GM21390 (cell line): Measurements from ENCODE around the gene TTC24.
"Not testable (repeated sequence)": the region's sequence is repeated elsewhere in the genome, so short reads cannot be mapped to it uniquely, and the experiment has no call there.

Source experiments
- ATAC-seq: cut with Tn5 transposase; IDR thresholded peaks from one replicate; pipeline ENCODE4 v1.9.1; 2021; ENCODE audit not compliant: unreplicated experiment

Gene TTC24

GRCh38 chr1:156586323-156586722 is 6.8 kb downstream of the TTC24 start:
- ATAC-seq: no peak

GRCh38 chr1:156586892-156587477 is 7.5 kb downstream of the TTC24 start:
- no peak for ATAC-seq

GRCh38 chr1:156587927-156588326 is 8.4 kb downstream of the TTC24 start:
- ATAC-seq: not testable (repeated sequence)

- no peak for ATAC-seq
Measured at GRCh38 chr1:156589546-156589945, 10.0 kb downstream of the TTC24 start.

GRCh38 chr1:156590326-156591180 is 11.0 kb downstream of the TTC24 start:
- ATAC-seq: no peak

- ATAC-seq: no peak
Measured at GRCh38 chr1:156591181-156591431, 11.6 kb downstream of the TTC24 start.

GRCh38 chr1:156591432-156592157 is 12.1 kb downstream of the TTC24 start, which contains the start of gene NAXE:
Gene NAXE (plus strand): TSS chr1:156591776. CDS start chr1:156591805, 29 bp downstream.
- ATAC-seq: peak; percentile 87

GRCh38 chr1:156592158-156592909 is 12.8 kb downstream of the TTC24 start:
- ATAC-seq: no peak

GRCh38 chr1:156592910-156593660 is 13.6 kb downstream of the TTC24 start:
- no peak for ATAC-seq

GRCh38 chr1:156593661-156593989 is 14.1 kb downstream of the TTC24 start:
- no peak for ATAC-seq

- ATAC-seq: no peak
Measured at GRCh38 chr1:156594190-156594589, 14.7 kb downstream of the TTC24 start.

- no peak for ATAC-seq
Measured at GRCh38 chr1:156595016-156595415, 15.5 kb downstream of the TTC24 start.

- no peak for ATAC-seq
Measured at GRCh38 chr1:156596426-156596825, 16.9 kb downstream of the TTC24 start.

- no peak for ATAC-seq
Measured at GRCh38 chr1:156598125-156598524, 18.6 kb downstream of the TTC24 start.

GRCh38 chr1:156598731-156599432 is 19.4 kb downstream of the TTC24 start:
- no peak for ATAC-seq

GRCh38 chr1:156599811-156600210 is 20.3 kb downstream of the TTC24 start:
- ATAC-seq: no peak

GRCh38 chr1:156600733-156601121 is 21.2 kb downstream of the TTC24 start:
- no peak for ATAC-seq

- ATAC-seq: peak; percentile 43
Measured at GRCh38 chr1:156601122-156601830, 21.8 kb downstream of the TTC24 start, which contains the start of gene GPATCH4. Gene GPATCH4 (minus strand): TSS chr1:156601479.

GRCh38 chr1:156601892-156602291 is 22.4 kb downstream of the TTC24 start:
- no peak for ATAC-seq
